HEK293 (cell line): Measurements from ENCODE around the gene HOGA1.

ENCODE experiments used
- CTCF ChIA-PET: fragments of 350-600 bp; formaldehyde crosslinking; extraction: SDS; loops from one replicate; lab custom pipeline; 2021; ENCODE audit warnings: antibody characterized with exemption; lab: Yijun Ruan, JAX
- POLR2A ChIA-PET: fragments of 300-600 bp; formaldehyde crosslinking; extraction: SDS; loops from one replicate; lab custom pipeline; 2020; ENCODE audit warnings: antibody characterized with exemption, inconsistent platforms; lab: Yijun Ruan, JAX
- H3K27ac ChIP-seq: fragments of 200-500 bp; sonication (Bioruptor generic); 2 replicates; pipeline ENCODE4 v1.5.1; 2014; ENCODE audit warnings: low read depth, low read length, control low read depth, inconsistent platforms; ENCODE audit errors: extremely low read depth
- H3K36me3 ChIP-seq, 2 experiments: fragments of 200-500 bp in 1 of 2; sonication (Bioruptor generic) in 1 of 2; 1 replicate in 1 of 2; 2 replicates in 1 of 2; pipeline ENCODE4 v1.5.1; 2014 to 2017; ENCODE audit warnings: inconsistent platforms in 2 of 2, low read length in 2 of 2; ENCODE audit not compliant: control insufficient read depth in 2 of 2, insufficient read depth in 1 of 2
- H3K4me1 ChIP-seq: fragments of 200-500 bp; sonication (Bioruptor generic); 2 replicates; pipeline ENCODE4 v1.5.1; 2014; ENCODE audit warnings: mild to moderate bottlenecking, low read length, inconsistent platforms; ENCODE audit not compliant: control insufficient read depth, insufficient read depth
- H3K4me3 ChIP-seq: 2 replicates; pipeline ENCODE4 v1.5.1; 2011; ENCODE audit warnings: low read depth, mild to moderate bottlenecking, control low read depth, low read length, moderate library complexity
- H3K9me3 ChIP-seq: fragments of 200-500 bp; sonication (Bioruptor generic); 2 replicates; pipeline ENCODE4 v1.5.1; 2014; ENCODE audit warnings: low read depth, low read length, inconsistent platforms; ENCODE audit not compliant: control insufficient read depth, insufficient read depth
- ATF2 ChIP-seq: fragments of 450-650 bp; formaldehyde crosslinking; IDR thresholded peaks from 2 replicates; pipeline ENCODE4 v1.5.1; 2016; ENCODE audit warnings: missing biosample characterization, missing genetic modification characterization, low read depth
- HOXA7 ChIP-seq: sonication (generic); formaldehyde crosslinking; IDR thresholded peaks from 2 replicates; pipeline ENCODE4 v1.8.1; 2022; ENCODE audit warnings: missing genetic modification reagents, borderline replicate concordance
- PRDM6 ChIP-seq: fragments of 450-650 bp; formaldehyde crosslinking; IDR thresholded peaks from 2 replicates; pipeline ENCODE4 v1.5.1; 2017; ENCODE audit warnings: missing biosample characterization, missing genetic modification characterization
- RBAK ChIP-seq: fragments of 450-650 bp; formaldehyde crosslinking; IDR thresholded peaks from 2 replicates; pipeline ENCODE4 v1.5.1; 2016; ENCODE audit warnings: missing biosample characterization, missing genetic modification characterization
- TRIM28 ChIP-seq: IDR thresholded peaks from 2 replicates; pipeline ENCODE4 v1.6.1; 2011; ENCODE audit warnings: low read length, control low read depth, borderline replicate concordance
- ZBTB17 ChIP-seq: fragments of 450-650 bp; formaldehyde crosslinking; IDR thresholded peaks from 2 replicates; pipeline ENCODE4 v1.5.1; 2016; ENCODE audit warnings: missing biosample characterization, missing genetic modification characterization
- ZBTB7A ChIP-seq: fragments of 450-650 bp; formaldehyde crosslinking; IDR thresholded peaks from 2 replicates; pipeline ENCODE4 v1.5.1; 2016; ENCODE audit warnings: low read depth, missing biosample characterization, missing genetic modification characterization
- ZNF175 ChIP-seq: fragments of 450-650 bp; formaldehyde crosslinking; IDR thresholded peaks from 2 replicates; pipeline ENCODE4 v1.5.1; 2016; ENCODE audit warnings: missing biosample characterization, missing genetic modification characterization
- ZNF274 ChIP-seq, 2 experiments: fragments of 200-500 bp in 1 of 2; fragments of 450-650 bp in 1 of 2; sonication (Bioruptor generic) in 1 of 2; formaldehyde crosslinking in 1 of 2; IDR thresholded peaks; 2 replicates each; pipeline versions ENCODE4 v1.5.1 to v1.6.1; 2014 to 2016; ENCODE audit warnings: borderline replicate concordance in 1 of 2, inconsistent platforms in 1 of 2, low read length in 1 of 2, missing biosample characterization in 1 of 2, missing genetic modification characterization in 1 of 2
- ZNF621 ChIP-seq: fragments of 450-650 bp; formaldehyde crosslinking; IDR thresholded peaks from 2 replicates; pipeline ENCODE4 v1.5.1; 2017; ENCODE audit warnings: missing biosample characterization, missing genetic modification characterization
- ZNF76 ChIP-seq: fragments of 450-650 bp; formaldehyde crosslinking; IDR thresholded peaks from 2 replicates; pipeline ENCODE4; 2016; ENCODE audit warnings: low read depth, missing biosample characterization, missing genetic modification characterization, borderline replicate concordance
- TF ChIP-seq, protein P1 (sequence below): fragments of 450-650 bp; IDR thresholded peaks from 2 replicates; pipeline ENCODE4 v1.5.1; 2018; ENCODE audit warnings: missing biosample characterization, missing genetic modification characterization
- TF ChIP-seq, protein P2 (sequence below): fragments of 450-650 bp; formaldehyde crosslinking; IDR thresholded peaks from 2 replicates; pipeline ENCODE4 v1.5.1; 2016; ENCODE audit warnings: missing biosample characterization, missing genetic modification characterization

The HOGA1 gene

DNA sequence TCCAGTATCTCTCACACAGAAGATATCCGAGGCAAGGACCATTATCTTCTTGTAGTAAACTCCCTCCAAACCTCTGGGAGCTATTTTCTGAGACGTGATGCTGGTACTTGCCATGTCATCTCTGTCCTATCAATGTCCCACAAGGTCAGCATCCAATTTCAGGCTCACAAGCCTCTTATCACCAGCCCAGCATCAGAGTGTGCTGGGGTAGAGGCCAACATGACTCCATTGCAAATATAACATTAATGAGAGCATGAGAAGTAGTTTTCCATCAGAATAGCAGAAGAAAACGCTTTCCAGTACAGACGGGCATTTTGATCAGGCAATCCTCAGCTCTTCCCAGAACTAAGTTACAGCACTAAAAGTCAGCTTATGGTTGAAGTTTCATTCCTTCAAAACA, 43.5 kb downstream of the HOGA1 start:
- no peak overlapping the region for H3K4me3 ChIP-seq
- H3K9me3 ChIP-seq, result no peaks in the 10 kb centered on the region
- POLR2A ChIA-PET, result no interaction called here
- CTCF ChIA-PET, result interaction anchor here (0.6 to 1.1 kb wide), 2 partner anchors 105 to 217 kb away, joined by 3 read pairs; no protein-coding TSS in a partner anchor
- H3K36me3 ChIP-seq, result no peaks in the 10 kb centered on the region
- H3K4me1 ChIP-seq, result no peaks in the 10 kb centered on the region
- no peak for TF ChIP-seq TRIM28
- no peak for TF ChIP-seq ZNF175
- TF ChIP-seq PRDM6 (tag by site-specific recombination), result no peak
- no peak for TF ChIP-seq ZNF621 (tag by site-specific recombination)
- TF ChIP-seq ZBTB17, result no peak
- no peak for TF ChIP-seq RBAK
- TF ChIP-seq, protein P1, sequence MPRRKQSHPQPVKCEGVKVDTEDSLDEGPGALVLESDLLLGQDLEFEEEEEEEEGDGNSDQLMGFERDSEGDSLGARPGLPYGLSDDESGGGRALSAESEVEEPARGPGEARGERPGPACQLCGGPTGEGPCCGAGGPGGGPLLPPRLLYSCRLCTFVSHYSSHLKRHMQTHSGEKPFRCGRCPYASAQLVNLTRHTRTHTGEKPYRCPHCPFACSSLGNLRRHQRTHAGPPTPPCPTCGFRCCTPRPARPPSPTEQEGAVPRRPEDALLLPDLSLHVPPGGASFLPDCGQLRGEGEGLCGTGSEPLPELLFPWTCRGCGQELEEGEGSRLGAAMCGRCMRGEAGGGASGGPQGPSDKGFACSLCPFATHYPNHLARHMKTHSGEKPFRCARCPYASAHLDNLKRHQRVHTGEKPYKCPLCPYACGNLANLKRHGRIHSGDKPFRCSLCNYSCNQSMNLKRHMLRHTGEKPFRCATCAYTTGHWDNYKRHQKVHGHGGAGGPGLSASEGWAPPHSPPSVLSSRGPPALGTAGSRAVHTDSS (tag by site-specific recombination), result no peak
- H3K27ac ChIP-seq, result no peak overlapping the region

GRCh38 chr10:97628228-97628627, 44.0 kb downstream of the HOGA1 start:
- H3K27ac ChIP-seq, result no peak overlapping the region
- CTCF ChIA-PET, result interaction anchor here (1.1 kb wide), 1 partner anchor 218 kb away, joined by 3 read pairs; no protein-coding TSS in a partner anchor
- H3K4me3 ChIP-seq, result no peak overlapping the region
- TF ChIP-seq HOXA7, result no peak
- no peak for TF ChIP-seq ZNF274 (IDR thresholded peaks at IDR 0.05; ENCODE audit: low read length)
- TF ChIP-seq ZNF274 (tag by site-specific recombination; IDR thresholded peaks at IDR 0.05; ENCODE audit: borderline replicate concordance), result 0 out of 2 replicates have a peak, but pooled peaks have one; percentile 36
- no peak for TF ChIP-seq ZBTB7A (tag by site-specific recombination)
- no peak for TF ChIP-seq ZNF76 (tag by site-specific recombination)
- TF ChIP-seq, all 188 proteins: peak for 1
- no peaks in the 10 kb centered on the region for H3K9me3 ChIP-seq
- H3K4me1 ChIP-seq, result no peaks in the 10 kb centered on the region
- no peaks in the 10 kb centered on the region for H3K36me3 ChIP-seq
- POLR2A ChIA-PET, result interaction anchor here (0.7 kb wide), 1 partner anchor 59 kb away, joined by 4 read pairs; no protein-coding TSS in a partner anchor

DNA sequence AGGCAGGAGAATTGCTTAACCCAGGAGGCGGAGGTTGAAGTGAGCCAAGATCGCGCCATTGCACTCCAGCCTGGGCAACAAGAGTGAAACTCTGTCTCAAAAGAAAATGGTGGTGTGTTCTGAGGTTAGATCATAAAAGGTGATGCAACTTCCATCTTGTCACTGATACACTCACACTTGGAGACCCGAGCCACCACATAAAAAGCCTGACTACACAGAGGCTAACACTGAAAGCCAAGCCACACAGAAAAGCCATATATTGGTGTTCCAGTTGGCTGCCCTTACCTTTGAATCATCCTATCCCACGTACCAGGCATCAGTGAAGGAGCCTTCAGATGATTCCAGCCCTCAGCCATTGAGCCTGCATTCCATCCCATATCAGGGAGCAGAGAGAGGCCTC, 45.1 kb downstream of the HOGA1 start:
- Histone ChIP-seq H3K36me3 (no peaks in the 10 kb centered on the region), H3K27ac (no peak overlapping the region), H3K9me3 (no peaks in the 10 kb centered on the region), H3K4me1 (no peaks in the 10 kb centered on the region), H3K4me3 (no peak overlapping the region)
- ChIA-PET CTCF (interaction anchor here (0.6 to 0.7 kb wide), 2 partner anchors 124 to 593 kb away, joined by 3 to 4 read pairs; no protein-coding TSS in a partner anchor), POLR2A (interaction anchor here (0.6 kb wide), 2 partner anchors 9 to 33 kb away, joined by 3 read pairs; no protein-coding TSS in a partner anchor)
- TF ChIP-seq, protein P2, sequence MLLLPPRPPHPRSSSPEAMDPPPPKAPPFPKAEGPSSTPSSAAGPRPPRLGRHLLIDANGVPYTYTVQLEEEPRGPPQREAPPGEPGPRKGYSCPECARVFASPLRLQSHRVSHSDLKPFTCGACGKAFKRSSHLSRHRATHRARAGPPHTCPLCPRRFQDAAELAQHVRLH, result no peak
- TF ChIP-seq ATF2 (tag by site-specific recombination), result 0 out of 2 replicates have a peak, but pooled peaks have one; percentile 4
